ENCODE results near the gene NSMCE1.
"Not testable (repeated sequence)": the region's sequence is repeated elsewhere in the genome, so short reads cannot be mapped to it uniquely, and the experiment has no call there.

NSMCE1 gene

GRCh38 chr16:27275394-27275793, 6.8 kb upstream of the NSMCE1 start:
- no peak overlapping the region for H3K4me3 ChIP-seq (replicated peaks; ENCODE audit: low read depth, low read length)
- TF ChIP-seq CTCF (IDR thresholded peaks at IDR 0.05; ENCODE audit: low read depth, low read length, missing control alignments) = no peak
- no peak for DNase-seq (ENCODE audit: extremely low read depth, low read depth)

GRCh38 chr16:27274424-27274874, 5.9 kb upstream of the NSMCE1 start:
- DNase-seq (ENCODE audit: extremely low read depth, low read depth); H3K4me3 ChIP-seq (replicated peaks; ENCODE audit: low read depth, low read length): not testable (repeated sequence)

GRCh38 chr16:27273670-27274423, 5.3 kb upstream of the NSMCE1 start:
- H3K4me3 ChIP-seq (replicated peaks; ENCODE audit: low read depth, low read length) = no peak overlapping the region
- no peak for TF ChIP-seq CTCF (IDR thresholded peaks at IDR 0.05; ENCODE audit: low read depth, low read length, missing control alignments)
- DNase-seq (ENCODE audit: extremely low read depth, low read depth) = no peak

GRCh38 chr16:27273330-27273669, 4.7 kb upstream of the NSMCE1 start:
- TF ChIP-seq CTCF (IDR thresholded peaks at IDR 0.05; ENCODE audit: low read depth, low read length, missing control alignments) = no peak
- no peak for DNase-seq (ENCODE audit: extremely low read depth, low read depth)
- no peak overlapping the region for H3K4me3 ChIP-seq (replicated peaks; ENCODE audit: low read depth, low read length)

- not testable (repeated sequence) for H3K4me3 ChIP-seq (replicated peaks; ENCODE audit: low read depth, low read length)
Observed at GRCh38 chr16:27272697-27273096, 4.1 kb upstream of the NSMCE1 start.

GRCh38 chr16:27272076-27272475, 3.5 kb upstream of the NSMCE1 start:
- no peak for TF ChIP-seq CTCF (IDR thresholded peaks at IDR 0.05; ENCODE audit: low read depth, low read length, missing control alignments)
- no peak for DNase-seq (ENCODE audit: extremely low read depth, low read depth)
- no peak overlapping the region for H3K4me3 ChIP-seq (replicated peaks; ENCODE audit: low read depth, low read length)

More at GRCh38 chr16:27272697-27273096, 4.1 kb upstream of the NSMCE1 start:
- DNase-seq (ENCODE audit: extremely low read depth, low read depth) = not testable (repeated sequence)

GRCh38 chr16:27270349-27270748, 1.8 kb upstream of the NSMCE1 start:
- no peak for DNase-seq (ENCODE audit: extremely low read depth, low read depth)
- TF ChIP-seq CTCF (IDR thresholded peaks at IDR 0.05; ENCODE audit: low read depth, low read length, missing control alignments) = no peak
- H3K4me3 ChIP-seq (replicated peaks; ENCODE audit: low read depth, low read length) = no peak overlapping the region
